Measurements from ENCODE around the gene PNPLA3. TPM values are rescaled to one million over a fixed set of nuclear protein-coding genes. Genes with fewer than 3 reads are reported as not detected.
"Not testable (repeated sequence)": the region's sequence is repeated elsewhere in the genome, so short reads cannot be mapped to it uniquely, and the experiment has no call there.

The PNPLA3 gene
- total RNA-seq, 3 donors from 2014 or later, result 2.4 to 3.1 (median 2.9) TPM

GRCh38 chr22:43895986-43896645 lies 27.5 kb upstream of the PNPLA3 start:
- no peaks in the 10 kb centered on the region for H3K4me1 ChIP-seq
- H3K27ac ChIP-seq, result no peak overlapping the region
- no peak for TF ChIP-seq POLR2AphosphoS5 (IDR thresholded peaks at IDR 0.05)
- TF ChIP-seq POLR2A (IDR thresholded peaks at IDR 0.05), result no peak
- H3K27me3 ChIP-seq, result peaks cover 5 to 21% of the 10 kb centered on the region in 2 donors
- H3K36me3 ChIP-seq, result no peaks in the 10 kb centered on the region
- intact Hi-C loops (cut with DNase I; ENCODE audit: low total_unique reads), result no loop called here
- no peak for DNase-seq (ENCODE audit: low spot score in 2 of 2)
- H3K9me3 ChIP-seq, result no peaks in the 10 kb centered on the region
- no peak overlapping the region for H3K4me3 ChIP-seq

GRCh38 chr22:43897751-43898261 lies 25.8 kb upstream of the PNPLA3 start:
- DNase-seq (ENCODE audit: low spot score in 2 of 2), result no peak
- intact Hi-C loops (cut with DNase I; ENCODE audit: low total_unique reads), result no loop called here
- no peak for TF ChIP-seq POLR2A (IDR thresholded peaks at IDR 0.05)
- no peak for TF ChIP-seq POLR2AphosphoS5 (IDR thresholded peaks at IDR 0.05)
- TF ChIP-seq, protein P1, sequence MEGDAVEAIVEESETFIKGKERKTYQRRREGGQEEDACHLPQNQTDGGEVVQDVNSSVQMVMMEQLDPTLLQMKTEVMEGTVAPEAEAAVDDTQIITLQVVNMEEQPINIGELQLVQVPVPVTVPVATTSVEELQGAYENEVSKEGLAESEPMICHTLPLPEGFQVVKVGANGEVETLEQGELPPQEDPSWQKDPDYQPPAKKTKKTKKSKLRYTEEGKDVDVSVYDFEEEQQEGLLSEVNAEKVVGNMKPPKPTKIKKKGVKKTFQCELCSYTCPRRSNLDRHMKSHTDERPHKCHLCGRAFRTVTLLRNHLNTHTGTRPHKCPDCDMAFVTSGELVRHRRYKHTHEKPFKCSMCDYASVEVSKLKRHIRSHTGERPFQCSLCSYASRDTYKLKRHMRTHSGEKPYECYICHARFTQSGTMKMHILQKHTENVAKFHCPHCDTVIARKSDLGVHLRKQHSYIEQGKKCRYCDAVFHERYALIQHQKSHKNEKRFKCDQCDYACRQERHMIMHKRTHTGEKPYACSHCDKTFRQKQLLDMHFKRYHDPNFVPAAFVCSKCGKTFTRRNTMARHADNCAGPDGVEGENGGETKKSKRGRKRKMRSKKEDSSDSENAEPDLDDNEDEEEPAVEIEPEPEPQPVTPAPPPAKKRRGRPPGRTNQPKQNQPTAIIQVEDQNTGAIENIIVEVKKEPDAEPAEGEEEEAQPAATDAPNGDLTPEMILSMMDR (IDR thresholded peaks at IDR 0.05), result no peak
- no peaks in the 10 kb centered on the region for H3K9me3 ChIP-seq
- no peaks in the 10 kb centered on the region for H3K36me3 ChIP-seq
- no peak overlapping the region for H3K4me3 ChIP-seq
- no peaks in the 10 kb centered on the region for H3K4me1 ChIP-seq
- peaks cover 0 to 4% of the 10 kb centered on the region in 2 donors for H3K27me3 ChIP-seq
- no peak overlapping the region for H3K27ac ChIP-seq

- no peak for DNase-seq (ENCODE audit: low spot score in 2 of 2)
- intact Hi-C loops (cut with DNase I; ENCODE audit: low total_unique reads), result no loop called here
- H3K4me1 ChIP-seq, result no peaks in the 10 kb centered on the region
- H3K9me3 ChIP-seq, result no peaks in the 10 kb centered on the region
- H3K27me3 ChIP-seq, result no peaks in the 10 kb centered on the region
- no peak for TF ChIP-seq POLR2A (IDR thresholded peaks at IDR 0.05)
- no peak overlapping the region for H3K27ac ChIP-seq
- H3K36me3 ChIP-seq, result no peaks in the 10 kb centered on the region
- no peak overlapping the region for H3K4me3 ChIP-seq
These were observed 23.4 kb upstream of the PNPLA3 start for GRCh38 chr22:43900206-43900605.

- TF ChIP-seq, protein P1 (IDR thresholded peaks at IDR 0.05), result no peak
- TF ChIP-seq POLR2AphosphoS5 (IDR thresholded peaks at IDR 0.05) (no peak), POLR2A (IDR thresholded peaks at IDR 0.05) (no peak)
- no peak overlapping the region for H3K27ac ChIP-seq
- H3K9me3 ChIP-seq, result no peaks in the 10 kb centered on the region
- intact Hi-C loops (cut with DNase I; ENCODE audit: low total_unique reads), result no loop called here
- H3K4me3 ChIP-seq, result no peak overlapping the region
- no peaks in the 10 kb centered on the region for H3K27me3 ChIP-seq
- H3K4me1 ChIP-seq, result no peaks in the 10 kb centered on the region
- no peaks in the 10 kb centered on the region for H3K36me3 ChIP-seq
- no peak for DNase-seq (ENCODE audit: low spot score in 2 of 2)
These were observed 21.5 kb upstream of the PNPLA3 start for GRCh38 chr22:43901976-43902643.

DNA sequence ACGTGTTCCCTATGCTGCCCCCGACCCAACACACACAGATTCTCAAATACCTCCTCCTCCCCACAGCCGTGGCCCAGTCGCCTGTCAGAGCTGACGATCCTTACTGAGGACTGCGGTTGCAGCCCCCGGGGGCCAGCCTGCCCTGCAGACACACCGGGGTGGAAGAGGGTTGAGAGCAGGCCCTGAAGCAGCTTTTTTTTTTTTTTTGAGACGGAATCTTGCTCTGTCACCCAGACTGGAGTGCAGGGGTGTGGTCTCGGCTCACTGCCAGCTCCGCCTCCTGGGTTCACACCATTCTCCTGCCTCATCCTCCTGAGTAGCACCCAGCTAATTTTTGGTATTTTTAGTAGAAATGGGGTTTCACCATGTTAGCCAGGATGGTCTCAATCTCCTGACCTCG lies 20.6 kb upstream of the PNPLA3 start:
- H3K36me3 ChIP-seq; H3K27ac ChIP-seq; H3K4me3 ChIP-seq; H3K9me3 ChIP-seq; intact Hi-C loops (cut with DNase I; ENCODE audit: low total_unique reads); H3K27me3 ChIP-seq; H3K4me1 ChIP-seq; DNase-seq (ENCODE audit: low spot score in 2 of 2): not testable (repeated sequence)

DNA sequence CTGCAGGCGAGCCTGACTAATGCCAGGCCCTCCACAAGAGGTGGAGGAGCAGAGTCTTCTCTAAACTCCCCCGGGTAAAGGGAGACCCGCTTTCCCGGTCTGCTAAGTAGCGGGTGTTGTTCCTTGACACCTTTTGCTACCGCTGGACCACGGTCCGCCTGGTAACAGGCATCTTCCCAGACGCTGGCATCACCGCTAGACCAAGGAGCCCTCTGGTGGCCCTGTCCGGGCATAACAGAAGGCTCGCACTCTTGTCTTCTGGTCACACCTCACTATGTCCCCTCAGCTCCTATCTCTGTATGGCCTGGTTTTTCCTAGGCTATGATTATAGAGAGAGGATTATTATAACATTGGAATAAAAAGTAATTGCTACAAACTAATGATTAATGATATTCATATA lies 19.2 kb upstream of the PNPLA3 start:
- H3K36me3 ChIP-seq; intact Hi-C loops (cut with DNase I; ENCODE audit: low total_unique reads); H3K4me3 ChIP-seq; H3K9me3 ChIP-seq; H3K27me3 ChIP-seq; H3K4me1 ChIP-seq; DNase-seq (ENCODE audit: low spot score in 2 of 2); H3K27ac ChIP-seq: not testable (repeated sequence)

DNA sequence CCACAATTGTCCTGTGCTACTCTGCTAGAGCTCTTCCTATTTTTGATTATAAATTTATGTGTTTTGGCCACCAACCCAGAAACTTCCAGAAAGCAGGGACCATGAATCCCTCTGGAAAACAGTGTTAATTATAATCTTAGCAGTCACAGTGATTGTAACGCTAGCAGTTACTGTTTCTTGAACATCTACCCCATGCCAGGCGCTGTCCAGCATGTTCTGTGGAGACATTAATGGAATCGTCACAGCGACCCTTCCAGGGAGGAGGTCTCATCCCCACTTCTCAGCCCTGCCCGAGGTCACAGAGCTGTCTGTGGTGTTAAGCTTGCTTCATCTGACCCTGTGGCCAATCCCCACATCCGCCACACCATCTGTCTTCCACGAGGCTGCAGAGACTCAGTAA lies 17.9 kb upstream of the PNPLA3 start:
- intact Hi-C loops (cut with DNase I; ENCODE audit: low total_unique reads), result no loop called here
- Histone ChIP-seq H3K27me3 (no peaks in the 10 kb centered on the region), H3K4me1 (no peaks in the 10 kb centered on the region), H3K4me3 (no peak overlapping the region), H3K36me3 (no peaks in the 10 kb centered on the region), H3K9me3 (no peaks in the 10 kb centered on the region), H3K27ac (no peak overlapping the region)
- no peak for DNase-seq (ENCODE audit: low spot score in 2 of 2)
- no peak for TF ChIP-seq POLR2A (IDR thresholded peaks at IDR 0.05)
- TF ChIP-seq, protein P1 (IDR thresholded peaks at IDR 0.05), result no peak
